Measurements from ENCODE around the gene MRPL53.
"Not testable (repeated sequence)": the region's sequence is repeated elsewhere in the genome, so short reads cannot be mapped to it uniquely, and the experiment has no call there.

Gene MRPL53

GRCh38 chr2:74461187-74462053 lies 11.1 kb downstream of the MRPL53 start:
- no peak overlapping the region for H3K9ac ChIP-seq
- H3K9me3 ChIP-seq (replicated peaks in 1 of 11) = no peaks in the 10 kb centered on the region
- no peak overlapping the region for H3K4me3 ChIP-seq
- peaks cover 25 to 34% (median 28%) of the 10 kb centered on the region in 11 experiments for H3K36me3 ChIP-seq
- H4K20me1 ChIP-seq = peaks cover 0 to 20% (median 4%) of the 10 kb centered on the region in 11 experiments; a peak in 10 of 22 replicates
- H3K4me2 ChIP-seq = no peak overlapping the region
- H3K4me1 ChIP-seq = peaks cover 31 to 46% (median 43%) of the 10 kb centered on the region in 10 experiments
- no peak overlapping the region for H3K27ac ChIP-seq
- no peak for TF ChIP-seq Cebpa-rat (IDR thresholded peaks at IDR 0.05)
- no peaks in the 10 kb centered on the region for H3K27me3 ChIP-seq

GRCh38 chr2:74460187-74460586 lies 12.3 kb downstream of the MRPL53 start:
- not testable (repeated sequence) for H3K27me3 ChIP-seq; H3K27ac ChIP-seq; H3K4me3 ChIP-seq; H3K9me3 ChIP-seq (replicated peaks in 1 of 11)
- Histone ChIP-seq H3K9ac (peak overlapping the region in 1 of 11 experiments; percentile 87; a peak in 1 of 22 replicates), H4K20me1 (peaks cover 0 to 20% (median 4%) of the 10 kb centered on the region in 11 experiments; a peak in 10 of 22 replicates), H3K4me2 (peak overlapping the region in 5 of 11 experiments; percentile 94 to 99 (median 96); a peak in 5 of 22 replicates), H3K36me3 (peaks cover 25 to 34% (median 28%) of the 10 kb centered on the region in 11 experiments), H3K4me1 (peaks cover 38 to 52% (median 49%) of the 10 kb centered on the region in 10 experiments)

DNA sequence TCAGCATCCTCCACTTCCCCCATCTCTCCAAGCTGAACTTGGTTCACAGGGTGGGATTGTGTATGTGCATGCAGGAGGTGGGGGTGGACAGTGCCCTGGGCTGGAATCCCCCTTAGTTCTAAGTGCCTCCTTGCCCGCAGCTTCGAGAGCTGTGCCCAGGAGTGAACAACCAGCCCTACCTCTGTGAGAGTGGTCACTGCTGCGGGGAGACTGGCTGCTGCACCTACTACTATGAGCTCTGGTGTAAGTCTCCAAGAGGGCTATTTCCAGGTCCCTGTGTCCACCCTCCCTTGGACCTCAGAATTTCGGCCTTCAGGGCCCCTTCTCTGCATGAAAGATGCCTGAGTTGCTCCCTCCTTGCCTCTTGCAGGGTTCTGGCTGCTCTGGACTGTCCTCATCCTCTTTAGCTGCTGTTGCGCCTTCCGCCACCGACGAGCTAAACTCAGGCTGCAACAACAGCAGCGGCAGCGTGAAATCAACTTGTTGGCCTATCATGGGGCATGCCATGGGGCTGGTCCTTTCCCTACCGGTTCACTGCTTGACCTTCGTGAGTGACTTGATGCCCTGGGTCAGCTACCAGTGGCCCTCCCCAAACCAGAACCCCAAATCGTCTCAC lies 12.9 kb downstream of the MRPL53 start:
- Histone ChIP-seq H3K27ac (peak overlapping the region in 1 of 11 experiments; percentile 16; a peak in 1 of 22 replicates), H3K9ac (peak overlapping the region in 8 of 11 experiments; percentile 79 to 91 (median 85); a peak in 16 of 22 replicates)

DNA sequence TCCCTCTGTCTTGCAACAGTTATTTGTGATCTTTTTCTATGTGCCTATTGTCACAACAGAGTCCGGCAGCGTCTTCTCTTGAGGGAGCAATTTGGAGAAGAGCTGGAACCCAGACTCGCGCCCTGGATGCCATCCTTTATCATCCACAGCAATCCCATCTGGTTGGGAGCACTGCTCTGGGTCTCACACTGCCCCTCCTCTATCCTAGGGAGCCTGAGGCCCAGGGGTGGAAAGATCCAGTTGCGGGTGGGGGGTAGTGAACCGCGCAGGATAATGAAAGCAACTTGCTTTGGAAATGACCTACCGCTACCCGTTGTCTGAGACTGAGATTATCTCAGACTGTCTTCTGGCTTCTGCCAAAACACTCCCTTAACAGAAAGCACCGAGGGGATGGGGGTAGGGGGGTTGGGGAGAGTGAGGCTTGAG lies 13.5 kb downstream of the MRPL53 start:
- peak overlapping the region; percentile 25 to 83 (median 81); a peak in 21 of 22 replicates for H3K27ac ChIP-seq
- peaks cover 37 to 55% (median 45%) of the 10 kb centered on the region in 10 experiments for H3K4me1 ChIP-seq
- peak overlapping the region; percentile 79 to 91 (median 84) for H3K9ac ChIP-seq
- H3K27me3 ChIP-seq = no peaks in the 10 kb centered on the region
- H4K20me1 ChIP-seq = peaks cover 0 to 20% (median 1%) of the 10 kb centered on the region in 11 experiments; a peak in 8 of 22 replicates
- H3K36me3 ChIP-seq = peaks cover 25 to 34% (median 28%) of the 10 kb centered on the region in 11 experiments
- peak overlapping the region; percentile 72 to 91 (median 78) for H3K4me3 ChIP-seq
- no peaks in the 10 kb centered on the region for H3K9me3 ChIP-seq (replicated peaks in 1 of 11)
- H3K4me2 ChIP-seq = peak overlapping the region; percentile 82 to 99 (median 95)
- TF ChIP-seq Cebpa-rat (IDR thresholded peaks at IDR 0.05) = no peak

More for the DNA sequence above, 12.9 kb downstream of the MRPL53 start:
- not testable (repeated sequence) for H3K27me3 ChIP-seq; H3K9me3 ChIP-seq (replicated peaks in 1 of 11)
- Histone ChIP-seq H3K4me3 (peak overlapping the region in 8 of 10 experiments; percentile 72 to 91 (median 80); a peak in 16 of 20 replicates), H3K36me3 (peaks cover 25 to 34% (median 28%) of the 10 kb centered on the region in 11 experiments), H4K20me1 (peaks cover 0 to 20% (median 4%) of the 10 kb centered on the region in 11 experiments; a peak in 10 of 22 replicates), H3K4me2 (peak overlapping the region; percentile 82 to 99 (median 95)), H3K4me1 (peaks cover 38 to 52% (median 49%) of the 10 kb centered on the region in 10 experiments)

GRCh38 chr2:74458132-74458937 lies 14.1 kb downstream of the MRPL53 start, which contains the start of gene WBP1:
Gene WBP1 (plus strand): TSS chr2:74458438. CDS start chr2:74458603, 165 bp downstream.
- Histone ChIP-seq H3K36me3 (peaks cover 25 to 32% (median 27%) of the 10 kb centered on the region in 11 experiments), H3K9me3 (replicated peaks in 1 of 11) (no peaks in the 10 kb centered on the region), H3K4me3 (peak within 1 kb of the TSS; percentile 75 to 91 (median 80)), H3K9ac (peak within 1 kb of the TSS; percentile 79 to 91 (median 85)), H3K27me3 (no peaks in the 10 kb centered on the region), H3K4me2 (peak within 1 kb of the TSS; percentile 95 to 99 (median 97)), H4K20me1 (peaks cover 0 to 20% (median 0%) of the 10 kb centered on the region in 11 experiments; a peak in 6 of 22 replicates), H3K4me1 (peaks cover 33 to 48% (median 39%) of the 10 kb centered on the region in 10 experiments), H3K27ac (peak within 1 kb of the TSS; percentile 67 to 90 (median 85))
- no peak for TF ChIP-seq Cebpa-rat (IDR thresholded peaks at IDR 0.05)

- Histone ChIP-seq H3K27ac (peak overlapping the region; percentile 67 to 90 (median 85)), H3K4me3 (peak overlapping the region; percentile 75 to 91 (median 80)), H3K36me3 (peaks cover 18 to 25% (median 21%) of the 10 kb centered on the region in 11 experiments), H3K9ac (peak overlapping the region; percentile 79 to 91 (median 85)), H3K4me1 (peaks cover 33 to 50% (median 42%) of the 10 kb centered on the region in 10 experiments), H3K9me3 (replicated peaks in 1 of 11) (no peaks in the 10 kb centered on the region), H4K20me1 (peaks cover 0 to 15% (median 0%) of the 10 kb centered on the region in 11 experiments; a peak in 5 of 22 replicates), H3K27me3 (no peaks in the 10 kb centered on the region), H3K4me2 (peak overlapping the region; percentile 94 to 99 (median 97))
- TF ChIP-seq Cebpa-rat (IDR thresholded peaks at IDR 0.05) = no peak
These were observed 14.8 kb downstream of the MRPL53 start for GRCh38 chr2:74457549-74458131.

DNA sequence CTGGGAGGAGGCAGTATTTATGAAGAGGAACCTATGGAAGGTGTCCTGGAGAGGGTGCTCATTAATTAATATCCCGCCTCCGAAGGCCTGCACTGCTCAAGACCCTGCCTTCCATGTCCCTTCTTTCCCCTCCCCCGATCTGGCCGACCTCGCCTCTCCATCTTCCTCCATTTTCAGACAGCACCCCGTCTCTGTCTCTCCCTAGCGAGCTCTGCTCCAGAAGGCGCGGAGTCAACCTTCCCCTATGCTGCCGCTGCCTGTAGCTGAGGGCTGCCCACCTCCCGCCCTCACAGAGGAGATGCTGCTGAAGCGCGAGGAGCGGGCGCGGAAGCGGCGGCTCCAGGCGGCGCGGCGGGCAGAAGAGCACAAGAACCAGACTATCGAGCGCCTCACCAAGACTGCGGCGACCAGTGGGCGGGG lies 15.3 kb downstream of the MRPL53 start:
- Histone ChIP-seq H3K27ac (peak overlapping the region; percentile 23 to 90 (median 85); a peak in 21 of 22 replicates), H3K27me3 (no peaks in the 10 kb centered on the region)
- TF ChIP-seq Cebpa-rat (IDR thresholded peaks at IDR 0.05) = no peak

More for the DNA sequence above, 15.3 kb downstream of the MRPL53 start:
- H4K20me1 ChIP-seq = peaks cover 0 to 13% (median 0%) of the 10 kb centered on the region in 11 experiments; a peak in 4 of 22 replicates
- peak overlapping the region; percentile 75 to 91 (median 80) for H3K4me3 ChIP-seq
- H3K36me3 ChIP-seq = peaks cover 13 to 20% (median 16%) of the 10 kb centered on the region in 11 experiments
- H3K4me1 ChIP-seq = peaks cover 38 to 55% (median 47%) of the 10 kb centered on the region in 10 experiments
- peak overlapping the region; percentile 79 to 91 (median 85) for H3K9ac ChIP-seq
- H3K4me2 ChIP-seq = peak overlapping the region; percentile 94 to 99 (median 97)
- no peaks in the 10 kb centered on the region for H3K9me3 ChIP-seq (replicated peaks in 1 of 11)
